PC-3 (cell line): ENCODE measurements around the gene PYROXD2.

Experiments
- CTCF ChIP-seq: fragments of 300-600 bp; sonication (generic); conservative IDR thresholded peaks from 2 replicates; pipeline ENCODE4 v1.5.1; 2017; ENCODE audit warnings: antibody characterized with exemption, low read depth, mild to moderate bottlenecking, low read length
- EZH2 ChIP-seq: fragments of 300-600 bp; sonication (generic); IDR thresholded peaks from one replicate; pipeline ENCODE4 v1.6.1; 2017; ENCODE audit warnings: antibody characterized with exemption, mild to moderate bottlenecking, low read length; ENCODE audit not compliant: unreplicated experiment
- EZH2phosphoT487 ChIP-seq: fragments of 300-600 bp; sonication (generic); IDR thresholded peaks from 2 replicates; pipeline ENCODE4 v1.6.1; 2018; ENCODE audit warnings: mild to moderate bottlenecking, antibody characterized with exemption, low read length, borderline replicate concordance

GRCh38 chr10:98373260-98374040, 41.5 kb downstream of the PYROXD2 start:
- TF ChIP-seq CTCF (no peak), EZH2 (no peak), EZH2phosphoT487 (no peak)
